SK-N-SH treated with all-trans-retinoic acid at 6 μM for 48 hours (cell line): Measurements from ENCODE around the gene CSF2.

ENCODE experiments used
- ATAC-seq: fragments of 200-7000 bp; cut with Tn5 transposase; 3 replicates; pipeline ENCODE4 v1.9.1; 2020; ENCODE audit warnings: mild to moderate bottlenecking, moderate library complexity
- ARNTL ChIP-seq: fragments of 450-650 bp; formaldehyde crosslinking; IDR thresholded peaks from 2 replicates; pipeline ENCODE4 v1.5.0; 2020; ENCODE audit warnings: low read depth, mild to moderate bottlenecking, moderate library complexity, borderline replicate concordance
- BACH2 ChIP-seq: fragments of 250-450 bp; sonication (Bioruptor Pico); IDR thresholded peaks from 2 replicates; pipeline ENCODE4 v1.9.0; 2021; ENCODE audit warnings: mild to moderate bottlenecking, borderline replicate concordance
- CSDC2 ChIP-seq: fragments of 250-450 bp; sonication (Bioruptor Pico); IDR thresholded peaks from 2 replicates; pipeline ENCODE4 v1.5.0; 2020; ENCODE audit warnings: mild to moderate bottlenecking, moderate library complexity
- ESRRG ChIP-seq: fragments of 250-450 bp; sonication (Bioruptor Pico); IDR thresholded peaks from 2 replicates; pipeline ENCODE4 v1.6.1; 2021; ENCODE audit warnings: mild to moderate bottlenecking
- GLIS3 ChIP-seq: fragments of 250-450 bp; sonication (Bioruptor Pico); IDR thresholded peaks from 2 replicates; pipeline ENCODE4 v1.5.0; 2020; ENCODE audit warnings: mild to moderate bottlenecking, moderate library complexity
- ISL1 ChIP-seq: fragments of 250-450 bp; sonication (Bioruptor Pico); IDR thresholded peaks from 2 replicates; pipeline ENCODE4 v2.1.2; 2022; ENCODE audit warnings: mild to moderate bottlenecking, moderate library complexity
- OSR1 ChIP-seq: fragments of 250-450 bp; sonication (Bioruptor Pico); IDR thresholded peaks from 2 replicates; pipeline ENCODE4 v1.8.0; 2022; ENCODE audit warnings: moderate library complexity, mild to moderate bottlenecking, inconsistent platforms
- PPARA ChIP-seq: fragments of 250-450 bp; sonication (Bioruptor Pico); IDR thresholded peaks from 2 replicates; pipeline ENCODE4 v1.5.0; 2020; ENCODE audit warnings: mild to moderate bottlenecking, borderline replicate concordance
- RARB ChIP-seq: fragments of 250-450 bp; sonication (Bioruptor Pico); IDR thresholded peaks from 2 replicates; pipeline ENCODE4 v1.8.0; 2021; ENCODE audit warnings: mild to moderate bottlenecking, moderate library complexity
- SNAI2 ChIP-seq: fragments of 250-450 bp; sonication (Bioruptor Pico); IDR thresholded peaks from 2 replicates; pipeline ENCODE4 v1.5.0; 2020; ENCODE audit warnings: mild to moderate bottlenecking, moderate library complexity
- TCF4 ChIP-seq: fragments of 250-450 bp; sonication (Bioruptor Pico); IDR thresholded peaks from 2 replicates; pipeline ENCODE4 v1.8.0; 2021; ENCODE audit warnings: mild to moderate bottlenecking, moderate library complexity, borderline replicate concordance
- TOX ChIP-seq: fragments of 250-450 bp; sonication (Bioruptor Pico); IDR thresholded peaks from 2 replicates; pipeline ENCODE4 v1.8.0; 2021; ENCODE audit warnings: mild to moderate bottlenecking, moderate library complexity, borderline replicate concordance
- ZC3H10 ChIP-seq: fragments of 250-450 bp; sonication (Bioruptor Pico); IDR thresholded peaks from 2 replicates; pipeline ENCODE4 v1.5.1; 2021; ENCODE audit warnings: mild to moderate bottlenecking, moderate library complexity
- ZFP3 ChIP-seq: fragments of 250-450 bp; sonication (Bioruptor Pico); IDR thresholded peaks from 2 replicates; pipeline ENCODE4 v1.5.0; 2020; ENCODE audit warnings: mild to moderate bottlenecking, moderate library complexity
- ZFP30 ChIP-seq: fragments of 450-650 bp; formaldehyde crosslinking; IDR thresholded peaks from 2 replicates; pipeline ENCODE4 v1.5.0; 2022; ENCODE audit warnings: mild to moderate bottlenecking, moderate library complexity
- ZNF565 ChIP-seq: fragments of 450-650 bp; formaldehyde crosslinking; conservative IDR thresholded peaks from 2 replicates; pipeline ENCODE4 v1.5.0; 2020; ENCODE audit warnings: low read depth, mild to moderate bottlenecking, moderate library complexity
- ZNF70 ChIP-seq: fragments of 450-650 bp; formaldehyde crosslinking; IDR thresholded peaks from 2 replicates; pipeline ENCODE4 v1.5.0; 2020; ENCODE audit warnings: mild to moderate bottlenecking, moderate library complexity
- ZNF8 ChIP-seq: fragments of 450-650 bp; formaldehyde crosslinking; IDR thresholded peaks from 2 replicates; pipeline ENCODE4 v1.5.0; 2020; ENCODE audit warnings: mild to moderate bottlenecking, moderate library complexity
- TF ChIP-seq, protein P1 (sequence below): fragments of 250-450 bp; sonication (Bioruptor Pico); IDR thresholded peaks from 2 replicates; pipeline ENCODE4 v1.8.0; 2021; ENCODE audit warnings: low read depth, mild to moderate bottlenecking, moderate library complexity, borderline replicate concordance
- TF ChIP-seq, protein P2 (sequence below): fragments of 250-450 bp; sonication (Bioruptor Pico); IDR thresholded peaks from 2 replicates; pipeline ENCODE4 v1.5.1; 2021; ENCODE audit warnings: mild to moderate bottlenecking, moderate library complexity
- TF ChIP-seq, protein P3 (sequence below): fragments of 250-450 bp; sonication (Bioruptor Pico); IDR thresholded peaks from 2 replicates; pipeline ENCODE4 v1.5.1; 2020; ENCODE audit warnings: low read depth, mild to moderate bottlenecking, moderate library complexity
- TF ChIP-seq, protein P4 (sequence below): fragments of 250-450 bp; sonication (Bioruptor Pico); IDR thresholded peaks from 2 replicates; pipeline ENCODE4 v1.5.0; 2020; ENCODE audit warnings: mild to moderate bottlenecking, moderate library complexity
- TF ChIP-seq, protein P5 (sequence below): fragments of 250-450 bp; sonication (Bioruptor Pico); IDR thresholded peaks from 2 replicates; pipeline ENCODE4 v1.8.0; 2020; ENCODE audit warnings: mild to moderate bottlenecking, moderate library complexity, borderline replicate concordance

Gene CSF2

DNA sequence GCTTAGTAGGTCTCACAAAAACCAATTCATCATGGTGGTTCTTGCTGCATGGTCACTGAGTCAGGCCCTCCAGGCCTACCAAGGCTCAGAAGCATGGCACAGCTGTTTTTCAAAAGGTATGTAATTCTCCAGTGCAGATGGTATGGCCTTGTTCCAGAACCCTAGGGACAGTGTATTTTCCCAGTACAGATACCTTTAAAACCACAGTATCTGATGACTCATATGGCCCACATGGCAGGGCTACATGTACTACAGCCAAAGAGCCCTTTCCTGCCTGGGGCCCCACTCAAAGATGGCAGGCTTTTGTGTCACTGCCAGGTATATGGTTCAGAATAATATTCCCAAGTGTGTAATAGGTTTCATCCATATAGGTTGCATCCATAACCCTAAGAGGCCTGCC, 16.5 kb downstream of the CSF2 start:
- ATAC-seq, result peak; percentile 55
- no peak for TF ChIP-seq ZFP3 (CRISPR knock-in tag)
- TF ChIP-seq RARB (CRISPR knock-in tag), result no peak
- TF ChIP-seq, protein P1, sequence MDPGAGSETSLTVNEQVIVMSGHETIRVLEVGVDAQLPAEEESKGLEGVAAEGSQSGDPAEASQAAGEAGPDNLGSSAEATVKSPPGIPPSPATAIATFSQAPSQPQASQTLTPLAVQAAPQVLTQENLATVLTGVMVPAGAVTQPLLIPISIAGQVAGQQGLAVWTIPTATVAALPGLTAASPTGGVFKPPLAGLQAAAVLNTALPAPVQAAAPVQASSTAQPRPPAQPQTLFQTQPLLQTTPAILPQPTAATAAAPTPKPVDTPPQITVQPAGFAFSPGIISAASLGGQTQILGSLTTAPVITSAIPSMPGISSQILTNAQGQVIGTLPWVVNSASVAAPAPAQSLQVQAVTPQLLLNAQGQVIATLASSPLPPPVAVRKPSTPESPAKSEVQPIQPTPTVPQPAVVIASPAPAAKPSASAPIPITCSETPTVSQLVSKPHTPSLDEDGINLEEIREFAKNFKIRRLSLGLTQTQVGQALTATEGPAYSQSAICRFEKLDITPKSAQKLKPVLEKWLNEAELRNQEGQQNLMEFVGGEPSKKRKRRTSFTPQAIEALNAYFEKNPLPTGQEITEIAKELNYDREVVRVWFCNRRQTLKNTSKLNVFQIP (CRISPR knock-in tag), result no peak
- TF ChIP-seq ARNTL (CRISPR knock-in tag), result no peak
- TF ChIP-seq GLIS3 (CRISPR knock-in tag), result no peak
- no peak for TF ChIP-seq ISL1
- TF ChIP-seq, protein P2, sequence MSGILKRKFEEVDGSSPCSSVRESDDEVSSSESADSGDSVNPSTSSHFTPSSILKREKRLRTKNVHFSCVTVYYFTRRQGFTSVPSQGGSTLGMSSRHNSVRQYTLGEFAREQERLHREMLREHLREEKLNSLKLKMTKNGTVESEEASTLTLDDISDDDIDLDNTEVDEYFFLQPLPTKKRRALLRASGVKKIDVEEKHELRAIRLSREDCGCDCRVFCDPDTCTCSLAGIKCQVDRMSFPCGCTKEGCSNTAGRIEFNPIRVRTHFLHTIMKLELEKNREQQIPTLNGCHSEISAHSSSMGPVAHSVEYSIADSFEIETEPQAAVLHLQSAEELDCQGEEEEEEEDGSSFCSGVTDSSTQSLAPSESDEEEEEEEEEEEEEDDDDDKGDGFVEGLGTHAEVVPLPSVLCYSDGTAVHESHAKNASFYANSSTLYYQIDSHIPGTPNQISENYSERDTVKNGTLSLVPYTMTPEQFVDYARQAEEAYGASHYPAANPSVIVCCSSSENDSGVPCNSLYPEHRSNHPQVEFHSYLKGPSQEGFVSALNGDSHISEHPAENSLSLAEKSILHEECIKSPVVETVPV, result no peak
- no peak for TF ChIP-seq CSDC2 (CRISPR knock-in tag)
- TF ChIP-seq ZNF8 (CRISPR knock-in tag), result no peak
- no peak for TF ChIP-seq ZNF70 (CRISPR knock-in tag)
- TF ChIP-seq SNAI2 (CRISPR knock-in tag), result no peak
- no peak for TF ChIP-seq TOX (CRISPR knock-in tag)
- no peak for TF ChIP-seq ZC3H10 (CRISPR knock-in tag)
- no peak for TF ChIP-seq TCF4
- TF ChIP-seq, protein P3, sequence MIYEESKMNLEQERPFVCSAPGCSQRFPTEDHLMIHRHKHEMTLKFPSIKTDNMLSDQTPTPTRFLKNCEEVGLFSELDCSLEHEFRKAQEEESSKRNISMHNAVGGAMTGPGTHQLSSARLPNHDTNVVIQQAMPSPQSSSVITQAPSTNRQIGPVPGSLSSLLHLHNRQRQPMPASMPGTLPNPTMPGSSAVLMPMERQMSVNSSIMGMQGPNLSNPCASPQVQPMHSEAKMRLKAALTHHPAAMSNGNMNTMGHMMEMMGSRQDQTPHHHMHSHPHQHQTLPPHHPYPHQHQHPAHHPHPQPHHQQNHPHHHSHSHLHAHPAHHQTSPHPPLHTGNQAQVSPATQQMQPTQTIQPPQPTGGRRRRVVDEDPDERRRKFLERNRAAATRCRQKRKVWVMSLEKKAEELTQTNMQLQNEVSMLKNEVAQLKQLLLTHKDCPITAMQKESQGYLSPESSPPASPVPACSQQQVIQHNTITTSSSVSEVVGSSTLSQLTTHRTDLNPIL (CRISPR knock-in tag), result no peak
- TF ChIP-seq ZFP30 (CRISPR knock-in tag), result no peak
- no peak for TF ChIP-seq ZNF565
- TF ChIP-seq, protein P4, sequence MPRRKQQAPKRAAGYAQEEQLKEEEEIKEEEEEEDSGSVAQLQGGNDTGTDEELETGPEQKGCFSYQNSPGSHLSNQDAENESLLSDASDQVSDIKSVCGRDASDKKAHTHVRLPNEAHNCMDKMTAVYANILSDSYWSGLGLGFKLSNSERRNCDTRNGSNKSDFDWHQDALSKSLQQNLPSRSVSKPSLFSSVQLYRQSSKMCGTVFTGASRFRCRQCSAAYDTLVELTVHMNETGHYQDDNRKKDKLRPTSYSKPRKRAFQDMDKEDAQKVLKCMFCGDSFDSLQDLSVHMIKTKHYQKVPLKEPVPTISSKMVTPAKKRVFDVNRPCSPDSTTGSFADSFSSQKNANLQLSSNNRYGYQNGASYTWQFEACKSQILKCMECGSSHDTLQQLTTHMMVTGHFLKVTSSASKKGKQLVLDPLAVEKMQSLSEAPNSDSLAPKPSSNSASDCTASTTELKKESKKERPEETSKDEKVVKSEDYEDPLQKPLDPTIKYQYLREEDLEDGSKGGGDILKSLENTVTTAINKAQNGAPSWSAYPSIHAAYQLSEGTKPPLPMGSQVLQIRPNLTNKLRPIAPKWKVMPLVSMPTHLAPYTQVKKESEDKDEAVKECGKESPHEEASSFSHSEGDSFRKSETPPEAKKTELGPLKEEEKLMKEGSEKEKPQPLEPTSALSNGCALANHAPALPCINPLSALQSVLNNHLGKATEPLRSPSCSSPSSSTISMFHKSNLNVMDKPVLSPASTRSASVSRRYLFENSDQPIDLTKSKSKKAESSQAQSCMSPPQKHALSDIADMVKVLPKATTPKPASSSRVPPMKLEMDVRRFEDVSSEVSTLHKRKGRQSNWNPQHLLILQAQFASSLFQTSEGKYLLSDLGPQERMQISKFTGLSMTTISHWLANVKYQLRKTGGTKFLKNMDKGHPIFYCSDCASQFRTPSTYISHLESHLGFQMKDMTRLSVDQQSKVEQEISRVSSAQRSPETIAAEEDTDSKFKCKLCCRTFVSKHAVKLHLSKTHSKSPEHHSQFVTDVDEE (CRISPR knock-in tag), result no peak

DNA sequence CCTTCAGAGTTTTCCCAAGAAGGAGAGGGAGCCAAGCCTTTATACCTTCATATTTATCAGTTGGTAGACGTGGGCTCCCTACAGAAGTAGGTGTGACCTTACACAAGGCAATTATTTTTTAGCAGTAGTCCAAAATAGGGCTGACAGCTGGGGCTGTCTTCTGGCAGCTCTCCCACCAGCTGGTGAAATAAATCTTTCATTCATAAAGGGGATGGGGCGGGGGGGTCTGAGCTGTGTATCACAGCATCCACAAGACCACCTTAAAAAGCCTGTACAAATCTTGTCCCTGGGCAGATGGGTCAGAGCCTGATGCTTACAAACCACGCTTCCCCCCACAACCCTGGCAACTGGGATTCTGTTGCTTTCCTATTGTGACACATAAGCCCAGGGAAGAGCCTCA, 19.7 kb downstream of the CSF2 start:
- TF ChIP-seq ZFP30 (CRISPR knock-in tag) (no peak), BACH2 (CRISPR knock-in tag) (no peak), OSR1 (no peak), SNAI2 (CRISPR knock-in tag) (no peak), ESRRG (CRISPR knock-in tag) (no peak), ISL1 (no peak), ZNF565 (no peak), TOX (CRISPR knock-in tag) (no peak), ZNF8 (CRISPR knock-in tag) (no peak), PPARA (CRISPR knock-in tag) (no peak), ARNTL (CRISPR knock-in tag) (no peak), CSDC2 (CRISPR knock-in tag) (no peak), ZNF70 (CRISPR knock-in tag) (no peak), TCF4 (no peak)
- TF ChIP-seq, protein P4 (CRISPR knock-in tag), result no peak
- TF ChIP-seq, protein P2, result no peak
- TF ChIP-seq, protein P1 (CRISPR knock-in tag), result no peak
- TF ChIP-seq, protein P5, sequence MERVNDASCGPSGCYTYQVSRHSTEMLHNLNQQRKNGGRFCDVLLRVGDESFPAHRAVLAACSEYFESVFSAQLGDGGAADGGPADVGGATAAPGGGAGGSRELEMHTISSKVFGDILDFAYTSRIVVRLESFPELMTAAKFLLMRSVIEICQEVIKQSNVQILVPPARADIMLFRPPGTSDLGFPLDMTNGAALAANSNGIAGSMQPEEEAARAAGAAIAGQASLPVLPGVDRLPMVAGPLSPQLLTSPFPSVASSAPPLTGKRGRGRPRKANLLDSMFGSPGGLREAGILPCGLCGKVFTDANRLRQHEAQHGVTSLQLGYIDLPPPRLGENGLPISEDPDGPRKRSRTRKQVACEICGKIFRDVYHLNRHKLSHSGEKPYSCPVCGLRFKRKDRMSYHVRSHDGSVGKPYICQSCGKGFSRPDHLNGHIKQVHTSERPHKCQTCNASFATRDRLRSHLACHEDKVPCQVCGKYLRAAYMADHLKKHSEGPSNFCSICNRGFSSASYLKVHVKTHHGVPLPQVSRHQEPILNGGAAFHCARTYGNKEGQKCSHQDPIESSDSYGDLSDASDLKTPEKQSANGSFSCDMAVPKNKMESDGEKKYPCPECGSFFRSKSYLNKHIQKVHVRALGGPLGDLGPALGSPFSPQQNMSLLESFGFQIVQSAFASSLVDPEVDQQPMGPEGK (CRISPR knock-in tag), result no peak
- no peak for ATAC-seq
